ENCODE measurements around the gene SSX2IP. TPM values are rescaled to one million over a fixed set of nuclear protein-coding genes. Genes with fewer than 3 reads are reported as not detected.

SSX2IP gene, protein sequence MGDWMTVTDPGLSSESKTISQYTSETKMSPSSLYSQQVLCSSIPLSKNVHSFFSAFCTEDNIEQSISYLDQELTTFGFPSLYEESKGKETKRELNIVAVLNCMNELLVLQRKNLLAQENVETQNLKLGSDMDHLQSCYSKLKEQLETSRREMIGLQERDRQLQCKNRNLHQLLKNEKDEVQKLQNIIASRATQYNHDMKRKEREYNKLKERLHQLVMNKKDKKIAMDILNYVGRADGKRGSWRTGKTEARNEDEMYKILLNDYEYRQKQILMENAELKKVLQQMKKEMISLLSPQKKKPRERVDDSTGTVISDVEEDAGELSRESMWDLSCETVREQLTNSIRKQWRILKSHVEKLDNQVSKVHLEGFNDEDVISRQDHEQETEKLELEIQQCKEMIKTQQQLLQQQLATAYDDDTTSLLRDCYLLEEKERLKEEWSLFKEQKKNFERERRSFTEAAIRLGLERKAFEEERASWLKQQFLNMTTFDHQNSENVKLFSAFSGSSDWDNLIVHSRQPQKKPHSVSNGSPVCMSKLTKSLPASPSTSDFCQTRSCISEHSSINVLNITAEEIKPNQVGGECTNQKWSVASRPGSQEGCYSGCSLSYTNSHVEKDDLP
- total RNA-seq: 10 to 100 TPM; 14.5 to 14.7 TPM

DNA sequence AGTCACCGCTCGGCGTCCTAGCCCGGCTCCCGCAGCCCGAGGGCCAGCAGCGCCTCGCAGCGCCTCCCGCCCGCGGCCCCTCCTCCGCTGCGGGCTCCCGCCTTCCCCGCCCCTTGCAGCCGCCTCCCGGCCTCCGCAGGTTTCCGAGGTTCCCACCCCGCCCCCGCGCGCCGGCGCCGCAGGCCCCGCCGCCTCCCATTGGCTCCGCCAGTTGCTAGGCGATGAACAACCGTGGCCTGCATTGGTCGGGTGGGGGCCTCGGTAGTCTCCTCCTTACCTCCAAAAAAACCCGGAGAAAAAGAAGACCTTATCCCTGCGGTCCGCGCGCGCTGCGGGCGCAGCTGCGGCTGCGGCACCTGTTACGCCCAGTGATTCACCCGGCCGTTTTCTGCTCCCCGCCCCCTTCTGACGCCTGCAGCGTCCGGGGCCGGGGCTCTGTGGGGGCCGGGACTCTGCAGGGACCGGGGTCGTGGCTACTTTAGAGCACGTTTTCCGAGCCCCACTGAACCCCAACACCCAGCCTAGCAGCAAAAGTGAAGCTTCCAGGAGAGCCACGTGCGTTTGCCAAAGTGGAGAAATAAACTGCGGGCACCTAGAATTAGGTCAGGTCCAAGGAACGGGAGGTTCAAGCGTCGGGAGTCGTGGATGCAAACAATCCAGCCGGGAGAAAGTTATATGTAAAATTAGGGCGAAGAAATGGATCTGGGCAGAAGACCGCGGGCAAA lies at the start of gene SSX2IP:
TSS of gene SSX2IP (minus strand) at position 65 of the 725 bp plus-strand sequence. CDS start 19,242 bp downstream, outside the sequence.

Other genes with a start within 250 kb of the SSX2IP start
- 10 to 100 TPM; 34.1 to 49.6 TPM for gene RPF1, start 211.2 kb downstream of the SSX2IP start, total RNA-seq
- 1 to 10 TPM in 1 of 2 donors, under 1 TPM in 1; 0.33 to 1.0 TPM for gene SPATA1, start 184.1 kb downstream of the SSX2IP start, total RNA-seq
- gene GNG5, start 183.9 kb downstream of the SSX2IP start, total RNA-seq: 10 to 100 TPM; 21.7 to 36.3 TPM
- 10 to 100 TPM in 1 of 2 donors, 1 to 10 TPM in 1; 10.0 to 10.3 TPM for gene CTBS, start 116.0 kb downstream of the SSX2IP start, total RNA-seq
- 1 to 10 TPM; 1.4 to 9.7 TPM for gene LPAR3, start 202.7 kb upstream of the SSX2IP start, total RNA-seq

Data from melanocyte of skin (primary cell).